ENCODE measurements around the gene MYH10.

MYH10 gene

GRCh38 chr17:8482546-8482945 is 148.0 kb downstream of the MYH10 start:
- no peak overlapping the region for H3K9ac ChIP-seq (ENCODE audit: low read depth, low read length, poor library complexity)
- no peak for DNase-seq (ENCODE audit: low spot score)
- no peaks in the 10 kb centered on the region for H3K27me3 ChIP-seq (ENCODE audit: control insufficient read depth in 3 of 3, insufficient read depth in 3 of 3, low read depth in 1 of 3, low read length in 3 of 3)
- H3K14ac ChIP-seq (ENCODE audit: low read length), result no peak overlapping the region
- no peak overlapping the region for H3K4me2 ChIP-seq (ENCODE audit: insufficient read depth, low read length, poor library complexity, severe bottlenecking)
- H2BK15ac ChIP-seq (ENCODE audit: low read length), result no peak overlapping the region
- H3K23ac ChIP-seq (ENCODE audit: low read depth, low read length, poor library complexity), result no peak overlapping the region
- no peak overlapping the region for H3K4ac ChIP-seq (ENCODE audit: low read length)
- no peak overlapping the region for H2BK5ac ChIP-seq (ENCODE audit: low read length)
- no peak overlapping the region for H3K27ac ChIP-seq (replicated peaks; ENCODE audit: low read length)
- H2AK5ac ChIP-seq (ENCODE audit: low read depth, low read length), result no peak overlapping the region
- H3K4me1 ChIP-seq (ENCODE audit: control insufficient read depth in 2 of 2, insufficient read depth in 1 of 2, low read depth in 1 of 2, low read length in 2 of 2), result no peaks in the 10 kb centered on the region
- no peaks in the 10 kb centered on the region for H3K79me1 ChIP-seq (ENCODE audit: low read depth, low read length)
- H3K4me3 ChIP-seq (ENCODE audit: low read length in 2 of 2), result no peak overlapping the region
- no CpG with 5 or more reads among the region's 5 CpGs for WGBS, 2 donors (ENCODE audit: extremely low coverage in 2 of 2, insufficient read length in 2 of 2, insufficient replicate concordance in 1 of 2)
- peaks cover 3 to 20% of the 10 kb centered on the region in 2 donors for H3K9me3 ChIP-seq (replicated peaks in 1 of 2; ENCODE audit: control insufficient read depth in 2 of 2, insufficient read depth in 1 of 2, low read depth in 1 of 2, low read length in 2 of 2)
- no peak overlapping the region for H3K18ac ChIP-seq (ENCODE audit: low read length)
- no peak overlapping the region for H4K91ac ChIP-seq (ENCODE audit: low read depth, low read length, poor library complexity)
- no peak overlapping the region for H2BK12ac ChIP-seq (ENCODE audit: low read length)
- no peak overlapping the region for H2BK120ac ChIP-seq (ENCODE audit: low read depth, low read length)
- H3K36me3 ChIP-seq (replicated peaks in 1 of 2; ENCODE audit: control insufficient read depth in 2 of 2, insufficient read depth in 2 of 2, low read length in 2 of 2), result peaks cover 69 to 100% of the 10 kb centered on the region in 2 donors
- no peak overlapping the region for H2AFZ ChIP-seq (ENCODE audit: low read length)
- no peak overlapping the region for H4K8ac ChIP-seq (ENCODE audit: low read depth, low read length)

GRCh38 chr17:8481703-8482102 is 148.8 kb downstream of the MYH10 start:
- H3K23ac ChIP-seq (ENCODE audit: low read depth, low read length, poor library complexity), result no peak overlapping the region
- no peak overlapping the region for H3K27ac ChIP-seq (replicated peaks; ENCODE audit: low read length)
- no peak overlapping the region for H2BK5ac ChIP-seq (ENCODE audit: low read length)
- no peak overlapping the region for H2AK5ac ChIP-seq (ENCODE audit: low read depth, low read length)
- no peak overlapping the region for H2BK15ac ChIP-seq (ENCODE audit: low read length)
- no peak overlapping the region for H3K9ac ChIP-seq (ENCODE audit: low read depth, low read length, poor library complexity)
- H3K18ac ChIP-seq (ENCODE audit: low read length), result no peak overlapping the region
- no peak overlapping the region for H3K4me3 ChIP-seq (ENCODE audit: low read length in 2 of 2)
- H2AFZ ChIP-seq (ENCODE audit: low read length), result no peak overlapping the region
- peaks cover 3 to 20% of the 10 kb centered on the region in 2 donors for H3K9me3 ChIP-seq (replicated peaks in 1 of 2; ENCODE audit: control insufficient read depth in 2 of 2, insufficient read depth in 1 of 2, low read depth in 1 of 2, low read length in 2 of 2)
- H2BK120ac ChIP-seq (ENCODE audit: low read depth, low read length), result no peak overlapping the region
- H3K14ac ChIP-seq (ENCODE audit: low read length), result no peak overlapping the region
- H4K91ac ChIP-seq (ENCODE audit: low read depth, low read length, poor library complexity), result no peak overlapping the region
- H2BK12ac ChIP-seq (ENCODE audit: low read length), result no peak overlapping the region
- H3K4ac ChIP-seq (ENCODE audit: low read length), result no peak overlapping the region
- no peak overlapping the region for H3K4me2 ChIP-seq (ENCODE audit: insufficient read depth, low read length, poor library complexity, severe bottlenecking)
- H4K8ac ChIP-seq (ENCODE audit: low read depth, low read length), result no peak overlapping the region
- no peak for DNase-seq (ENCODE audit: low spot score)
- no peaks in the 10 kb centered on the region for H3K27me3 ChIP-seq (ENCODE audit: control insufficient read depth in 3 of 3, insufficient read depth in 3 of 3, low read depth in 1 of 3, low read length in 3 of 3)
- H3K36me3 ChIP-seq (replicated peaks in 1 of 2; ENCODE audit: control insufficient read depth in 2 of 2, insufficient read depth in 2 of 2, low read length in 2 of 2), result peaks cover 70 to 100% of the 10 kb centered on the region in 2 donors
- H3K4me1 ChIP-seq (ENCODE audit: control insufficient read depth in 2 of 2, insufficient read depth in 1 of 2, low read depth in 1 of 2, low read length in 2 of 2), result no peaks in the 10 kb centered on the region
- no peaks in the 10 kb centered on the region for H3K79me1 ChIP-seq (ENCODE audit: low read depth, low read length)
- WGBS, 2 donors (ENCODE audit: extremely low coverage in 2 of 2, insufficient read length in 2 of 2, insufficient replicate concordance in 1 of 2), result no CpG with 5 or more reads among the region's 5 CpGs

GRCh38 chr17:8481089-8481488 is 149.4 kb downstream of the MYH10 start:
- H3K36me3 ChIP-seq (replicated peaks in 1 of 2; ENCODE audit: control insufficient read depth in 2 of 2, insufficient read depth in 2 of 2, low read length in 2 of 2), result peaks cover 74 to 100% of the 10 kb centered on the region in 2 donors
- H2BK15ac ChIP-seq (ENCODE audit: low read length), result no peak overlapping the region
- no peak overlapping the region for H4K91ac ChIP-seq (ENCODE audit: low read depth, low read length, poor library complexity)
- peak overlapping the region; percentile 44 for H3K23ac ChIP-seq (ENCODE audit: low read depth, low read length, poor library complexity)
- H3K14ac ChIP-seq (ENCODE audit: low read length), result no peak overlapping the region
- H3K4ac ChIP-seq (ENCODE audit: low read length), result no peak overlapping the region
- DNase-seq (ENCODE audit: low spot score), result no peak
- no peaks in the 10 kb centered on the region for H3K79me1 ChIP-seq (ENCODE audit: low read depth, low read length)
- no peak overlapping the region for H2BK120ac ChIP-seq (ENCODE audit: low read depth, low read length)
- no peak overlapping the region for H3K4me2 ChIP-seq (ENCODE audit: insufficient read depth, low read length, poor library complexity, severe bottlenecking)
- no peak overlapping the region for H3K9ac ChIP-seq (ENCODE audit: low read depth, low read length, poor library complexity)
- H3K18ac ChIP-seq (ENCODE audit: low read length), result no peak overlapping the region
- H3K9me3 ChIP-seq (replicated peaks in 1 of 2; ENCODE audit: control insufficient read depth in 2 of 2, insufficient read depth in 1 of 2, low read depth in 1 of 2, low read length in 2 of 2), result peaks cover 3 to 19% of the 10 kb centered on the region in 2 donors
- no CpG with 5 or more reads among the region's 22 CpGs for WGBS, 2 donors (ENCODE audit: extremely low coverage in 2 of 2, insufficient read length in 2 of 2, insufficient replicate concordance in 1 of 2)
- no peak overlapping the region for H2BK12ac ChIP-seq (ENCODE audit: low read length)
- H2BK5ac ChIP-seq (ENCODE audit: low read length), result no peak overlapping the region
- H3K4me3 ChIP-seq (ENCODE audit: low read length in 2 of 2), result no peak overlapping the region
- H4K8ac ChIP-seq (ENCODE audit: low read depth, low read length), result peak overlapping the region; percentile 95
- no peaks in the 10 kb centered on the region for H3K27me3 ChIP-seq (ENCODE audit: control insufficient read depth in 3 of 3, insufficient read depth in 3 of 3, low read depth in 1 of 3, low read length in 3 of 3)
- H2AFZ ChIP-seq (ENCODE audit: low read length), result no peak overlapping the region
- H3K4me1 ChIP-seq (ENCODE audit: control insufficient read depth in 2 of 2, insufficient read depth in 1 of 2, low read depth in 1 of 2, low read length in 2 of 2), result no peaks in the 10 kb centered on the region
- H3K27ac ChIP-seq (replicated peaks; ENCODE audit: low read length), result no peak overlapping the region
- no peak overlapping the region for H2AK5ac ChIP-seq (ENCODE audit: low read depth, low read length)

GRCh38 chr17:8480011-8480976 is 150.2 kb downstream of the MYH10 start:
- Histone ChIP-seq H4K91ac (ENCODE audit: low read depth, low read length, poor library complexity) (no peak overlapping the region), H3K36me3 (replicated peaks in 1 of 2; ENCODE audit: control insufficient read depth in 2 of 2, insufficient read depth in 2 of 2, low read length in 2 of 2) (peaks cover 68 to 100% of the 10 kb centered on the region in 2 donors), H3K27ac (replicated peaks; ENCODE audit: low read length) (no peak overlapping the region), H2BK15ac (ENCODE audit: low read length) (no peak overlapping the region), H3K18ac (ENCODE audit: low read length) (no peak overlapping the region), H4K8ac (ENCODE audit: low read depth, low read length) (no peak overlapping the region), H3K4me1 (ENCODE audit: control insufficient read depth in 2 of 2, insufficient read depth in 1 of 2, low read depth in 1 of 2, low read length in 2 of 2) (no peaks in the 10 kb centered on the region), H3K4ac (ENCODE audit: low read length) (no peak overlapping the region), H3K9ac (ENCODE audit: low read depth, low read length, poor library complexity) (peak overlapping the region; percentile 13), H3K27me3 (ENCODE audit: control insufficient read depth in 3 of 3, insufficient read depth in 3 of 3, low read depth in 1 of 3, low read length in 3 of 3) (no peaks in the 10 kb centered on the region), H2AFZ (ENCODE audit: low read length) (no peak overlapping the region), H2BK120ac (ENCODE audit: low read depth, low read length) (no peak overlapping the region), H3K9me3 (replicated peaks in 1 of 2; ENCODE audit: control insufficient read depth in 2 of 2, insufficient read depth in 1 of 2, low read depth in 1 of 2, low read length in 2 of 2) (peaks cover 1 to 11% of the 10 kb centered on the region in 2 donors), H3K4me2 (ENCODE audit: insufficient read depth, low read length, poor library complexity, severe bottlenecking) (no peak overlapping the region), H3K14ac (ENCODE audit: low read length) (no peak overlapping the region), H3K79me1 (ENCODE audit: low read depth, low read length) (no peaks in the 10 kb centered on the region), H2BK5ac (ENCODE audit: low read length) (peak overlapping the region; percentile 34), H2BK12ac (ENCODE audit: low read length) (no peak overlapping the region), H2AK5ac (ENCODE audit: low read depth, low read length) (no peak overlapping the region), H3K4me3 (ENCODE audit: low read length in 2 of 2) (no peak overlapping the region), H3K23ac (ENCODE audit: low read depth, low read length, poor library complexity) (peak overlapping the region; percentile 45)
- no CpG with 5 or more reads among the region's 33 CpGs for WGBS, 2 donors (ENCODE audit: extremely low coverage in 2 of 2, insufficient read length in 2 of 2, insufficient replicate concordance in 1 of 2)
- DNase-seq (ENCODE audit: low spot score), result no peak
